IPS-NIHi7 (cell line): Measurements from ENCODE around the gene SART1.

Source experiments
- DNase-seq: peaks from one replicate; pipeline ENCODE4 v3.0.0; 2012; ENCODE audit warnings: mixed read lengths; ENCODE audit errors: extremely low spot score

Gene SART1

DNA sequence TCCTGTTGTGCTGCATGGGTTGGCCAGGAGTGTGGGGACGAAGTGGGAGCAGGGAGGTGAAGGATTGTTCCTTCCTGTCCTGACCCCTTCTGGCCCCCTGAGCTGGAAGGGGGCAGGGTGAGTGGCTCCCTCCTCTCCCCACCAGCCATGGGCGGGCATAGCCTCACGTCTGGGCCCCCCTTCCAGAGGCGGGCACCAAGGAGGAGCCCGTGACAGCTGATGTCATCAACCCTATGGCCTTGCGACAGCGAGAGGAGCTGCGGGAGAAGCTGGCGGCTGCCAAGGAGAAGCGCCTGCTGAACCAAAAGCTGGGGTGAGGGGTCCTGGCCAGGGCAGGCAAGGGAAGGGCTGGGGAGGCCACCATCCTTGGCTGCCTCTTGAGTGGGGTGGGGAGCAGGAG, 3.4 kb downstream of the SART1 start:
- no peak for DNase-seq

GRCh38 chr11:65965986-65966762, 4.6 kb downstream of the SART1 start:
- DNase-seq, result no peak

GRCh38 chr11:65967329-65967934, 5.9 kb downstream of the SART1 start:
- no peak for DNase-seq

DNA sequence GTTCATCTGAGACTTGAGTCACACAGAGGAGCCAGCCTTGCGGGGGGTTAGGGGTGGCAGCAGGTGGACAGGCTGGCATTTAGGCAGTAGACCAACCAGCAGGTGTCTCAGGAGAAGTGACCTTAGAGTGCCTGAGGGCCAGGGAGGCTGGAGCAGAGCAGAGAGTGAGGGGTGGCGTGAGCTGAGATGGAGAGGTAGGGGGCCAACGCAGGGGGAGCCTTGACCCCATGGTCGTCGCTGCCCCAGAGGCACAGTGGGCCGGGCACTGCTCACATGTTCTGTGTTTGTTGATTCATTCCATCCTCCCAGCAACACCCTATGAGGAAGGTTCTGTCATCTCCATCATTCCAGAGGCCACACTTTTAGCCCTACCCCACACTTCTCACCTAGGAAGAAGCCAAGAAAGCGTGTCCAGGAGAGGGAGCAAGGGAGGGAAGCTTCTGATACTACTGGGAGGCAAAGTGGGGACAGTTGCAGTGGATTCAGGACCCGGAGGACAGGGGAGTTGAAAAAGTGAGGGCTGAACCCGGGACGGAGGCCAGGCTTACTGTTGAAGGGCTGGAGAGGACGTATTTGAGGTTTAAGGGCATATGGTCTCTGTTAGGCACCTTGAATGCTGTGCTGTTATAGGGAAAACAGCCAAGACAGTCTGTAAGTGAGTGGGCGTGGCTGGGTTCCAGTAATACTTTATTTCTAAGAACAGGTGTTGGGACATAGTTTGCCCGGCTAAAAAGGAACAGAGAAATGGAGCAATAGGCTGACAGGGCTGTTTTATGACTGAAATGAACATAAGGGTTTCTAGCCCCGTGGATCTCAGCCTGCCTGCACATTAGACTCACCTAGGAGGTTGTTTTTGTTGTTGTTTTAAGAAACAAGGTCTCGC, 7.3 kb downstream of the SART1 start:
- no peak for DNase-seq

GRCh38 chr11:65972116-65972515, 10.6 kb downstream of the SART1 start:
- DNase-seq, result no peak

DNA sequence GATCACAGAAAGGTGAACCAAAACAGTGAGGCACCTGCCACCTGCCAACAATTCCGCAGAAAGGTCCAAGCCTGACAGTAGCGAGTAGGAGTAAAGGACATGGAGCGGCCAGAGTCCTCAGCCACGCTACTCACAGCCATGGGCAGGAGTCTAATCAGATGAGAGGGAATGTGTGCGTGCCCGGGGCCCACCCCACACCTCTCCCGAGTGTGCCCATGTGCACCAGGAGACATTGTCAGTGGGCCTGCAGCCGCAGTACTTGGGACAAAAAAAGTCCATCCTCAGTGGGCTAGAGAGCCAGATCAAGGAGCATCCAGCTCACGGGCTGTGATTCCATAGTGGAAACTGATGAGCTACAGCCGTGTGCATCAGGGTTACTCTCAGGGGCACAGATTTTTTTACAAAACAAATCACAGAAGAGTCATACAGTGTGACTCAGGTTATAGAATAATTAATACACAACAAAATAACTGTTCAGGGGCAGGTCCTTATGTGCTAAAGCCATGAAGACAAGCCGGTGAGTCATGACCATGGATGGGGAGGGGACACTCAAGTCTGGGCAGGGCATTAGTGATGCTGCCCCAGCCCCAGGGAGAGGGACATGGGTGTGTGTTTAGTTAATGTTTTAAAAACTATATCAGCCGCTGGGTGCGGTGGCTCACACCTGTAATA, 12.0 kb downstream of the SART1 start:
- no peak for DNase-seq

DNA sequence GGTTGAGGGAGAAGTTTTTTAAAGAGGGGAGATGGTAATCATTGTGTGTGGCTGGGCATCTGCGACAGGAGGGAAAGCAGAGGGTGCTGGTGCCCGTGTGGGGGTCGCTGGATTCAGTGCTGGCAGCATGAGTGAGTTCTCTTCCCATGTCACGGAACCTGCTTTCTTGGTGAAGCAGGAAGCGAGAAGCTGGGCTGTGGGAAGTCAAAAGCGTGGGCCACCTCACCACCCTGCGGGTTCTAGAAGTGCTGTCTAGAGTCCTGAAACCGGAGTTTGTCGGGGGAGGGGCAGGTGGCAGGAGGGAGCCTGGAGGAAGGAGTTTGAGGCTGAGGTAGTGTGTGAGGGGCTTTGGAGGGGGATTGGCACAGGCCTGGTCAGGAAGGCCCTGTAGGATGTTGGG, 14.2 kb downstream of the SART1 start:
- no peak for DNase-seq

- DNase-seq, result no peak
Observed at GRCh38 chr11:65976216-65977176, 15.0 kb downstream of the SART1 start.

DNA sequence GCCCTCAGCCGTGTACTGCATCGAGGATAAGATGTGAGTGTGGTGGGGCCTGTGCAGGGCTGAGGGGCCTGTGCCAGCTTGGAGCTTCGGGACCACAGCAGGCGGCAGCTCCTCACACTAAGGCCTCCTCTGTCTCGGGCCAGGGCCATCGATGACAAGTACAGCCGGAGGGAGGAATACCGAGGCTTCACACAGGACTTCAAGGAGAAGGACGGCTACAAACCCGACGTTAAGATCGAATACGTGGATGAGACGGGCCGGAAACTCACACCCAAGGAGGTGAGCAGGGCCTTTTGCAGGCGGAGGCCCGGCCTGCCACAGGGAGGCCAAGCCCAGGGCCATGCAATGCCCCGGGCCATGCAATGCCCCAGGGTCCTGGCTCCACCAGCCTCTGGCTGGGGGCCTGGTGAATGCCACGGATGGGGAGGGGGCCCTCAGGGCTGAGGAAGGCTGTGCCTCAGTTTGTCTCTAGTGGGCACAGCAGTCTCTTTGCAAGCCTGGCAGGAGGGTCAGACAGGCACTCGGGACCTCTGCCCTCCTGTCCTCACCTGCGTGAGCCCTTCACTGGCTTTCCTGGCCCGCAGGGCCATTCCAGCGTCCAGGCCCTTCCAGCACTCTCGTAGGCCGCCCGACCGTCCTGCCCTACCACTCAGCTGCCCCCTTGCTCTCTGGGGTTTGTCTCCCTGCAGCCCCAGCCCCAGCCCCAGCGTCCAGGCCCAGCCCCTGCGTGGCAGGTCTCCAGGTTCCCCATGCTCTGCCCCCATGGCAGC, 16.3 kb downstream of the SART1 start:
- DNase-seq, result no peak

DNA sequence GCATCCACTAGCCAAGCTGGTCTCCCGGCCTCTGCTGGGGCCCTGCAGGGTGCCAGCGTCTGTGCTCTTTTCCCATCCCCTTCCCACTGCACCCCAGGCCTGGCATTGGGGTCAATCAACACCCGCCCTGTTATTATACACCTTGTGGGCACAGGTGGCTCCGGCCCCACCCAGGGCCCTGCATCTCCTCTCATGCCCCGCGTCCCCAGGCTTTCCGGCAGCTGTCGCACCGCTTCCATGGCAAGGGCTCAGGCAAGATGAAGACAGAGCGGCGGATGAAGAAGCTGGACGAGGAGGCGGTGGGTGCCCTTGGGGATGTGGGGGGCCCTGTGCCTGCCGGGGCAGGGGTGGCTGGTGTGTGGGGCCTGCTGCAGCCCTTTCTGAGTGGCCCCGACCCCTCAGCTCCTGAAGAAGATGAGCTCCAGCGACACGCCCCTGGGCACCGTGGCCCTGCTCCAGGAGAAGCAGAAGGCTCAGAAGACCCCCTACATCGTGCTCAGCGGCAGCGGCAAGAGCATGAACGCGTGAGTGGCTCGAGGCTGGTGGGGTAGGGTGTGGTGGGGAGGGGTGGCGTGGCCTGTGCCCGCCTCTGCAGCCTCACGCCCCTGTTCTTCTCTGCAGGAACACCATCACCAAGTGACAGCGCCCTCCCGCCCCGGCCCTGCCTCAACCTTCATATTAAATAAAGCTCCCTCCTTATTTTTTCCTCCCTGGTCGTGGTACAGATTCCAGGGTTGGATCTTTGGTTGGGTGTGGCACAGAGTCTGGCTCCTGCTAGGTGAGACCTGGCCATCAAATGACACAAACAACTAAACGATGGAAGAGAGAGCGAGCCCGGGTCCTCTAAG, 17.1 kb downstream of the SART1 start:
- no peak for DNase-seq

GRCh38 chr11:65979261-65979759, 17.8 kb downstream of the SART1 start:
- no peak for DNase-seq

GRCh38 chr11:65981101-65981740, 19.7 kb downstream of the SART1 start:
- no peak for DNase-seq

DNA sequence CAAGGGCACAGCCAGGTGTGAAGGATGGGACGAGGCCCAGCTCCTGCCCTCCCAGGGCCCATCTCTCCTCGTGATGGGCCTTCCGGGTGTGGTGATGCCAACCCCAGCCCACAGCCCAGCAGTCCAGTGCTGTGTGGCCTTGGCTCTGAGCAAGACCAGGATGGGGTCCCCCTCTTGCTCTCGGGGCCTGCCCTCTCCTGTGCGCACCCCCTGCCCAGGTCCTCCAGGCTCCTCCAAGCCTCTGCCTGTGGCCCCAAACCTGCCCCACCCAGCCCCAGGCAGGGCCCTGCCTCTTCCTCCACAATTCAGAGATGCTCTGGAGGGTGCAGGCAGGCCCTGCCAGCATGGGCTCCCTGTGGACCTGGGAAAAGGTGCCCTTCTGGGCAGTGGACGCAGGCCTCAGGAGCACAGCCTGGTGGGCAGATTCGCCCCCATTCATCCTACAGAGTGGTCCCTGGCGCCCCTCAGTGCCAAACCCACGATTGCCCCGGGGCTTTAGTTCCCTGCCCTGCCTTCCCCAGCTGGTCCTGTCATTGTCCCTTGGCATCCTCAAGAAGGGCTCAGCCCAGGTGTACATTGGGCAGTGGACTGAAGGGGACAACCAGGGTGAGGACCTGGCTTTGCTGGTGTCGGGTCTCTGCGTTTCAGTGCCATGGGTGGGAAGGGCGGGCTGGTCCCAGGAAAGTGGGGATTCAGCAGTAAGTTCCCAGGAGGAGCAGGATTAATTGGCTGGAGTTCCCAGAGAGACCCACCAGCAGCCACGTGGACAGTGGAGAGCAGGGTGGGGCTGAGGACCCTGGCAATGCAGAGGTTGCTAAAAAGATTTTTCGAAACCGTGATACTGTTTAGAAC, 20.7 kb downstream of the SART1 start:
- DNase-seq, result no peak

GRCh38 chr11:65982824-65983588, 21.5 kb downstream of the SART1 start:
- DNase-seq, result no peak

DNA sequence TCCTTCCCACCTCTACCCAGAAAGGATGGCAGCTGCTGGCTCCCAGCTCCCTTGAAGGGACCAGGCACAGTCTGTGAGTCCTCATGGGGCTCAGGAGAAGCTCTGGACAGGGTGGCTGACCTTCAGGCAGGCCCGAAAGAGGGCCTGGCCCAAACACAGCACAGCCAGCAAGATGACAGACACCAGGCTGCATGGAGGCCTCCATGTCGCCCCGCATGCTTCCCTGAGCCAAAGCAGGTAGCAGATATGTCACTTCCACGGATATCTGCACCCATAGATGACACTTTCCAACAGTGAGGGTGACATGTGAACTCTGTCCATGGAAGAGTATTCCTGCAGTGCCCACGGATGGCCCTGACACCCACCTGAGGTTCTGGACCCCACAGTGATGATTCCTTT, 22.1 kb downstream of the SART1 start:
- DNase-seq, result no peak

DNA sequence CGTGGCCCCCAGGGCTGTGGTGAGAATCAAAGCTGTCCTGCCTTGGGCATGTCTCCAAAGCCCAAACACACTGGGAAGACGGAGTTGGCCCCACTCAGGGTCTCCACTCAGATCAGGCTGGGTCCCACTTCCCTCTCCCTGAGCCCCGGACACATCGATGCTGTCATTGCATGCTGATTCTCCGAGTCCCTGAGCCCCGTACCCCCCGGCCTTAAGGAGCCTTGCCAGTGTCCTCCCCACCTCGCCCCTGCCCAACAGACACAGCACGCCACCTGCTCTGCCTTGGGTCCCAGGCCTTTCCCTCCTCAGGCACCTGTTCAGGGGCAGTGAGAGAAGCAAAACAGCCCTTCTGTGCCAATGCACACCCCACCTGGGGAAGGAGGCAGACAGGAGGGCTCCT, 25.8 kb downstream of the SART1 start:
- DNase-seq, result no peak
